22Rv1 (cell line): Measurements from ENCODE around the gene ZSCAN30.

Experiments
- CTCF ChIP-seq: fragments of 450-650 bp; IDR thresholded peaks from 2 replicates; pipeline ENCODE4 v1.5.1; 2017; ENCODE audit warnings: mild to moderate bottlenecking
- ZFX ChIP-seq: fragments of 450-650 bp; IDR thresholded peaks from 2 replicates; pipeline ENCODE4 v1.6.1; 2017; ENCODE audit warnings: antibody characterized with exemption, borderline replicate concordance

DNA sequence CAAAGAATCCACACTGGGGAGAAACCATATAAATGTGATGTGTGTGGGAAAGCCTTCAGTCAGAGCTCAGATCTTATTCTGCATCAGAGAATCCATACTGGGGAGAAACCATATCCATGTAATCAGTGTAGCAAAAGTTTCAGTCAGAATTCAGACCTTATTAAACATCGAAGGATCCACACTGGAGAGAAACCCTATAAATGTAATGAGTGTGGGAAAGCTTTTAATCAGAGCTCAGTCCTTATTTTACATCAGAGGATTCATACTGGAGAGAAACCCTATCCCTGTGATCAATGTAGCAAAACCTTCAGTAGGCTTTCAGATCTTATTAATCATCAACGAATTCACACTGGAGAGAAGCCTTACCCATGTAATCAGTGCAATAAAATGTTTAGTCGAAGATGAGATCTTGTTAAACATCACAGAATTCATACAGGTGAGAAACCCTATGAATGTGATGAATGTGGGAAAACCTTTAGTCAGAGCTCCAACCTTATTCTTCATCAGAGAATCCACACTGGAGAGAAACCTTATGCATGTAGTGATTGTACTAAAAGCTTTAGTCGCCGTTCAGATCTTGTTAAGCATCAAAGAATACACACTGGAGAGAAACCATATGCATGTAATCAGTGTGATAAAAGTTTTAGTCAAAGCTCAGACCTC lies 16.7 kb upstream of the ZSCAN30 start:
- TF ChIP-seq CTCF (no peak), ZFX (no peak)
